AG08395 (cell line): ENCODE data around the gene TUBGCP6.
A peak's percentile ranks its signal among the peaks of the same experiment; 100 is the strongest.

Experiments used
- DNase-seq: peaks from one replicate; pipeline ENCODE4 v3.0.0; 2012; ENCODE audit warnings: mixed read lengths, low spot score

The TUBGCP6 gene

GRCh38 chr22:50262973-50263617 is 18.3 kb upstream of the TUBGCP6 start:
- DNase-seq = no peak

DNA sequence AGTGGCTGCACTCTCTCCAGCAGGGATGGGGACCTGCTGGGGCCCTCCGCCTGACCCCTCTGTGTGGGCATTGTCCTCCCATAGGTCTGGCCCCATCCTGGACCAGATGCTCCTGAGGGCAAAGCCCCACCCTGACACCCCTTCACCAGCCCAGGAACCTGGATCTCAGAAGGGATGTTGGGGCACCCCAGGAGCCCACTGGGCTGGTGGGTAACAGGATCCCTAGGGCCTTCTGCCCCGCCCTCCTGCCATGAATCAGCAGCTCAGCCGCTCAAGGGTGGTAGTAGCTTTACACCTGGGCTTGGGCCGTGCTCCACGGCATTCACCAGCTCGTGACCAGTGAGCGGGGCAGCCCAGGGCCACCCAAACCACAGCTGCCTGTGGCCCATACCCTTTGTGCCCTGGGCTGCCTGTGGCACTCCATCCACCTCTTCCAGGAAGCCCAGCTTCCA is 17.7 kb upstream of the TUBGCP6 start:
- DNase-seq = no peak

GRCh38 chr22:50261615-50262459 is 17.0 kb upstream of the TUBGCP6 start, which contains the start of gene MAPK12:
Gene MAPK12, minus strand, starts transcription at chr22:50261683. Its CDS starts 174 bp downstream, at chr22:50261509.
- DNase-seq = peak; percentile 65

- peak; percentile 57 for DNase-seq
Measured at GRCh38 chr22:50260801-50261614, 16.2 kb upstream of the TUBGCP6 start.

DNA sequence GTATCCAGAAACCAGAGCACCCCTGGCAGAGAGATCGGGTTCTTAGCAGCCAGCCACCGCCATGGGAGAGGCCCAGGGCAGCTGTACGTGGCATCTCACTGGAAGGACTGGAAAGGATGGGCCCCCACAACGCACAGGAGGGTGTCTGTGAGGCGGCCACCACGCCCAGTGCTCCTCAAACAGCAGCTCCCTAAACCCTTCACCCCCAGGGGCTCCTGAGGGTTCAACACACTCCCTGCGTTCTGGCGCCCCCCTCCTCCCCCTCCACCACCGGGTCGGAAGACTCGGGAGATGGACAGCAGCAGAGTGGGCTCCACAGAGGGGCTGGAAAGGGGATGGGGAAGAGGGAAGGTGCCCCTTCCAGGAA is 15.6 kb upstream of the TUBGCP6 start:
- no peak for DNase-seq

- no peak for DNase-seq
Measured at GRCh38 chr22:50259302-50259701, 14.5 kb upstream of the TUBGCP6 start.

- no peak for DNase-seq
Measured at GRCh38 chr22:50258361-50259292, 13.8 kb upstream of the TUBGCP6 start.

DNA sequence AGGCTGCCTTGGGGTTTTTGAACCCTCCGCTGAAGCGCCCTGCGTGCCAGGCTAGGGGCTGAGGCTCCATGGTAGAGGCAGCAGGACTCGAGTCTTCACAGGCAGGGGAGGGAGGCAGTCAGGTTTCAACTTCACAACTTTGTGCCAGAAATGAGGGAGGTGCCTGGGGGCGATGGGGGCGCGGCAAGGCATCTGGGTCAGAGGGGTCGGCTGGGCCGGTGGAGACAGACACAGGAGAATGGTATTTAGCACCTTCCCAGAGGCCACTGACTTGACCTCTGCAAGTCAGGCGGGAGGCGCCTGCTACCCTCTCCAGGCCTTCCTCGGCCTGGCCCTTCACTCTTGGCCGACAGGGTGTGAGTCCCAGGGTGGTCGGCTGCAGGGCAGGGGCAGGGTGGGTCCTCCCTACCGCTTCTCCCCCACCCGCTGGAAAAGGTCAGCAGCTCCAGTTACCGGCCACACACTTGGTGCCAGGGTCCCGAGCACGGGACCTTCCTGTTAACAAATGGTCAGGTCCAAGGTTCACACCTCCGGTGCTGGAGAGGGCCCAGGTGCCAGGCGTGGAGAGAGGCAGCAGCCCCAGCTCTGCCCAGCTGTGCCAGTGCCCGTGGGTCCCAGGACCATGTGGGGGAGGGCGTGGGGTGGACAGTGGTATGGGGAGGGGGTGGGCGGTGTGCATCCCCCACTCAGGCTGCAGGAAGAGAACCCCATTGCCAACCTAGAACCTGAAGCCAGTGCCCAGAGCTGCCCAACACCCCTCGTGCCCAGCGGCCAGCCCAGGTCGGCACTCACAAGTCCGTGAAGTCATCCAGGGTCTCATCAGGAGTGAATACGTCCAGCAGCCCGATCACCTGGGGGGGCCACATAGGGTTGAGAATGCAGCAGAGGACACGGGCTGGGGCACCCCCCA is 12.9 kb upstream of the TUBGCP6 start:
- no peak for DNase-seq

DNA sequence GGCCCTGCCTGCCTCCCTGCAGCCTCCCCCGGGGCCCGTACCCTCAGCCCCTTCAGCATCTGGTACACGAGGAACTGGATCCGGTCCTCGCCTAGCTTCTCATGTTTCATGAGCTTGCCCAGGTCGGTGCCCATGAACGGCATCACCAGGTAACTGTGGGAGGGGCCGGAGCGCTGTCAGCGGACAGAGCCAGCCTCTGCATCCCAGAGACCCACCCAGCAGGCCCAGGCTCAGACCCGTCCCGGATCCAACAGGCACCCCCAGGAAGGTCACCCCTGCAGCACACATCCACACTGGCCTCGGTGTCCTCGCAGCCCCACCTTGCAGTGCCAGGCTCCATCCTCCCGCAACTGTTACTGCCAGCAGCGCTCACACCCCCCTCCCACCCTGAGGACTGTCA is 12.2 kb upstream of the TUBGCP6 start:
- no peak for DNase-seq

GRCh38 chr22:50256258-50256862 is 11.5 kb upstream of the TUBGCP6 start:
- no peak for DNase-seq

DNA sequence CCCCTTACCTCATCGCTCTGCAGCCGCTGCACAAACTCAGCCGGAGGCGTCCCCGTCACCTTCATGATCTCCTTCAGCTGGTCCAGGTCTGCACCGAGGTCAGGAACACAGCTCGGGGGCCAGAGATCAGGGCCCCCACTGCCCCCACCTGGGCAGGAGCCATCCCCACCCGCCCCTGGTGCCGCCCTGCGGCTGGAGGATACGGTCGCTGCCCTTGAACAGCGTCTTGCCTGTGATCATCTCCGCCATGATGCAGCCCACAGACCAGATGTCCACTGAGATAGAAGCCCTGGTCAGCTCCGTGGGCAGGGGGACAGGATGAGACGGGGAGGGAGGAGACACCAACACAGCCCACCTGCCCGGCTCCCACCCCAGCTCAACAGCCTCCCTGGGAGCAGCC is 10.8 kb upstream of the TUBGCP6 start:
- DNase-seq = no peak

- DNase-seq = no peak
Measured at GRCh38 chr22:50255099-50255498, 10.3 kb upstream of the TUBGCP6 start.

DNA sequence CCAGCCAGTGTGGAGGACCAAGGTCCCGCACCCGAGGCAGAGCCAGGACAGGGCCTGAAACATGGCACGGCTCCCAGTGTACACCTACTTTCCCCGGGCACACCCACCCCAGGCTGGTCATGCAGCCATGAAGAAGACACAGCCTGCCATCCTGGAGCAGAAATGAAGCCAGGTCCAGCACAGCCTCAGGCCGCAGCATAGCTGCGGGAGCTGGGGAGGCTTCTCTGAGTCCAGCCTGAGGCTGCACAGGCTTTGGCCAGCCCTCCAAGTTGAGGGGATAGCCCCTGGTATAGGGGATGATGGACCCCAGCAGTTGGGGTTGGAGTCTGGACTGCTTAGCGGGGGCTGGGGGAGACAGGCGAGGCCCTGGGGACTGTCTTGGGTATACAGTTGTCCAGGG is 9.1 kb upstream of the TUBGCP6 start:
- DNase-seq = no peak

DNA sequence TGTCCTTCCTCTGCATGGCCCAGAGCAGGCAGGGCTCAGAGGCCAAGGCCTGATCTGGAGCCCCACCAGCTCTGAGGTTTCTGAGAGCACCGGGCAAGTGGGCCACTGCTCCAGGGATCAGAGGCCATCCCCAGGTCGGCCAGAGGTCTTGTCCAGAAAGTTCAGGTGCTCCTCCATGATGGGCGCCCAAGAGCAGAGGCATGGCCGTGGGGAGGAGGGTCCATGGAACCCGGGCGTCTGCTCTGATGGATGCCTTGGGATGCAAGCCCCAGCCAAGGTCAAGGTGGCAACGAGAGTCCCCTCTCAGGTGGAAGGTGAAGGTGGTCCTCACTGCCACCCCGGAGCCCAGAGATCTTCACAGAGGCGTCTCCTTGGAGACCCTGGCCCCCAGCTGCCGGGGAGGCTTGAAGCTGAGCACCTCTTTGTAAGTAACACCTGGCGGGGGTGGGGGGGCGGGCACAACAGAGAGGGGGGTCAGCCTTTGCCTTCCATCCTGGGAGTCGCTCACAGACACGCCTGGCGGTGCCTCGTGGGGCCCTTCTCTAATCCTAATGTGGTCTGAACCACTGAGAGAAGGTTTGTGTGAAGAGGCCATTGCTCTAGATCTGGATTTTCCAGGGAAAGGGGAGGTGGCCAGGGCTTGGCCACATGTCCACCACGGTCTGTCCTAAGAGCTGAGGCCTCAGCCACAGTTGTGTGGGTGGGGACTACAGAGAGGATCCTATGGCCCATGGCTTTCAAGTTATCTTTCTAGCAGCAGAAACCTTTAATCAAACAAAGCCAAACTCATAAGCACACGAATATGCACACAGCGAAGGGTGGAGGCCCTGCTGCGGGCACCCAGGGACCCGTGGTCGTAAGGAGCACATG is 8.5 kb upstream of the TUBGCP6 start:
- DNase-seq = no peak

DNA sequence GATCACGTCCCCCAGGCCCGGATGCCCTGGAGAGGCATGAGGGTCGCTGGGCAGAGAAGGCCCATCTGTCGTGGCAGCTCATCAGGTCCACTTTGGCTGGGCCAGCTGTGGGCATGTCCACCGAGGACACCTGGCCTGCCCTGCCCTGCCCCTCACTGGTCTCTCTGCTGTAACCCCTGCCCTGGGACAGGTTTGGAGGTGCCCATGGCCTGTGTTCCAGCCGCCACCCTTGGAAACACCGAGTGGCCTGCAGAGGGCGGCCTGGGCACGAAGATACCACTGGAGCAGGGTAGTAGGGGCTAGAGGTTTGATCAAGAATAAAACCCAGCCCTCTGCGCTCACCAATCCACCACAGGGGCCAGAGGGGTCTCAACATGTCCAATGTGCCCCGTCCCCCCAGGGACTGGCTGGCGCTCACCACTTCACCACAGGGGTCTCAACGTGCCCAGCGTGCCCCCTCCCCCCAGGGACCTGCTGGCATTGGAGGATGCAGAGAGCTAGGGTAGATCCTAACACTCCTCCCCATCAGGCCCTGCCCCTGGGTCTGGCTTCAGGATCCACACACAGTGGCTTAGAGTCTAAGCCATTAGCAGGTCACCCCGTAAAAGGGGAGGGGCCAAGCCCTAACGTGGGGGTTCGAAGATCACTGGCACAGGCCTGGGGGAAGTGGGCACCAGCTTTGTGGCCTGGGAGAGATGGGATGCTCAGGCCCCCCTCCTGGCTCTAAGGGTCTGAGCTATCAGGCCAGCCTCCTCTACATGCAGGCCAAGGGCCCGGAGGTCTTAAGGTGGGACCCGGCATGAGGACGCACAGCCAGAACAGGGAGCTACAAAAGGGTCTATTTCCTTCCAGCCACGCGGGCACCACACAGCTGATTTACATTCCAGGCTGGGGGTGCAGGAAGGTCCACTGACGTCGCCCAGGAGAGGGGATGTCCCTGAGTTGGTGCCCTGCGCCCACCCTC is 7.5 kb upstream of the TUBGCP6 start:
- peak; percentile 82 for DNase-seq

- DNase-seq = no peak
Measured at GRCh38 chr22:50251477-50252081, 6.8 kb upstream of the TUBGCP6 start.
